ENCODE results near the gene DGKQ.

DGKQ gene

GRCh38 chr4:911221-911751 is 62.1 kb downstream of the DGKQ start:
- Histone ChIP-seq H3K9me3 (ENCODE audit: insufficient read depth, low read depth, low read length) (no peaks in the 10 kb centered on the region), H3K9ac (ENCODE audit: low read length) (no peak overlapping the region), H2BK12ac (ENCODE audit: low read length) (no peak overlapping the region), H3K27ac (ENCODE audit: low read depth, low read length) (no peak overlapping the region), H3K36me3 (ENCODE audit: control insufficient read depth in 1 of 2, insufficient read depth in 2 of 2, low read length in 2 of 2) (peaks cover 27 to 31% of the 10 kb centered on the region in 2 experiments), H3K14ac (ENCODE audit: low read length) (no peak overlapping the region), H4K91ac (ENCODE audit: low read depth, low read length) (no peak overlapping the region), H3K18ac (ENCODE audit: low read length) (no peak overlapping the region), H3K79me1 (ENCODE audit: low read length) (no peaks in the 10 kb centered on the region), H3K4me2 (ENCODE audit: low read length) (no peak overlapping the region), H3K4ac (ENCODE audit: low read depth, low read length) (no peak overlapping the region), H2AFZ (ENCODE audit: insufficient read depth, low read length, poor library complexity) (no peak overlapping the region), H3K23ac (ENCODE audit: low read length) (no peak overlapping the region), H2AK5ac (ENCODE audit: low read length) (no peak overlapping the region), H4K12ac (ENCODE audit: low read depth, low read length) (no peak overlapping the region), H3K27me3 (ENCODE audit: insufficient read depth, low read length) (no peaks in the 10 kb centered on the region), H4K8ac (ENCODE audit: low read depth, low read length) (no peak overlapping the region), H2BK120ac (ENCODE audit: insufficient read depth, low read length, poor library complexity) (no peak overlapping the region), H2BK5ac (ENCODE audit: low read depth, low read length, poor library complexity) (no peak overlapping the region), H3K79me2 (ENCODE audit: control insufficient read depth, insufficient read depth, low read length, poor library complexity) (peaks cover 9% of the 10 kb centered on the region), H3K4me3 (ENCODE audit: low read depth, low read length) (no peak overlapping the region), H3K4me1 (ENCODE audit: control insufficient read depth in 1 of 2, insufficient read depth in 2 of 2, low read length in 2 of 2) (no peaks in the 10 kb centered on the region)
- WGBS (ENCODE audit: extremely low coverage, insufficient coverage, insufficient read length) = no CpG with 5 or more reads among the region's 23 CpGs
- DNase-seq = no peak

- Histone ChIP-seq H4K91ac (ENCODE audit: low read depth, low read length) (no peak overlapping the region), H3K4me3 (ENCODE audit: low read depth, low read length) (no peak overlapping the region), H2BK5ac (ENCODE audit: low read depth, low read length, poor library complexity) (no peak overlapping the region), H3K27ac (ENCODE audit: low read depth, low read length) (no peak overlapping the region), H2BK120ac (ENCODE audit: insufficient read depth, low read length, poor library complexity) (no peak overlapping the region), H3K18ac (ENCODE audit: low read length) (no peak overlapping the region), H2AK5ac (ENCODE audit: low read length) (no peak overlapping the region), H3K4ac (ENCODE audit: low read depth, low read length) (no peak overlapping the region), H3K4me1 (ENCODE audit: control insufficient read depth in 1 of 2, insufficient read depth in 2 of 2, low read length in 2 of 2) (no peaks in the 10 kb centered on the region), H3K9ac (ENCODE audit: low read length) (no peak overlapping the region), H3K79me1 (ENCODE audit: low read length) (no peaks in the 10 kb centered on the region), H3K9me3 (ENCODE audit: insufficient read depth, low read depth, low read length) (peaks cover 5% of the 10 kb centered on the region), H3K36me3 (ENCODE audit: control insufficient read depth in 1 of 2, insufficient read depth in 2 of 2, low read length in 2 of 2) (peaks cover 27 to 35% of the 10 kb centered on the region in 2 experiments), H3K23ac (ENCODE audit: low read length) (no peak overlapping the region), H2BK12ac (ENCODE audit: low read length) (no peak overlapping the region), H3K27me3 (ENCODE audit: insufficient read depth, low read length) (no peaks in the 10 kb centered on the region), H3K79me2 (ENCODE audit: control insufficient read depth, insufficient read depth, low read length, poor library complexity) (peaks cover 9% of the 10 kb centered on the region), H2AFZ (ENCODE audit: insufficient read depth, low read length, poor library complexity) (no peak overlapping the region), H3K14ac (ENCODE audit: low read length) (no peak overlapping the region), H3K4me2 (ENCODE audit: low read length) (no peak overlapping the region), H4K12ac (ENCODE audit: low read depth, low read length) (no peak overlapping the region), H4K8ac (ENCODE audit: low read depth, low read length) (no peak overlapping the region)
- no peak for DNase-seq
- no CpG with 5 or more reads among the region's 26 CpGs for WGBS (ENCODE audit: extremely low coverage, insufficient coverage, insufficient read length)
Observed at GRCh38 chr4:910366-911091, 62.8 kb downstream of the DGKQ start.

DNA sequence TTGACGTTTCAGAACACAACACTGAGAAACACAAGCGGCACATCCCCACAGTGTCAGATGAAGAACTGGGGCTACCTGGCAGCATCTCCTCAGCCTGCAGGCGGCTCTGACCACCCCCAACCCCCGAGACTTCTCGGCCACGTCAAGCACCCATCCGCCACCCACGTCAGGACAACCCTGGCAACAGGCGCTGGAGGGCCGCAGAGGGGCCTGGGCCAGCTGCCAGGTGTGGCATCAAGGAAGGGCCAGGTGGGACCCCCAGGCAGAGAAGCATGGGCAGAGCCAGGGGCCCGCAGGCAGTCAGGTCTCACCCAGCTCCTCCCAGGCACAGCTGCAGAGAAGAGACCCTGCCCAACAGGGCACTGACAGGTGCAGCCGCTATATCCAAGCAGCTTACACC is 63.5 kb downstream of the DGKQ start:
- WGBS (ENCODE audit: extremely low coverage, insufficient coverage, insufficient read length) = no CpG with 5 or more reads among the region's 12 CpGs
- Histone ChIP-seq H2BK120ac (ENCODE audit: insufficient read depth, low read length, poor library complexity) (no peak overlapping the region), H3K27ac (ENCODE audit: low read depth, low read length) (no peak overlapping the region), H3K4me2 (ENCODE audit: low read length) (no peak overlapping the region), H2BK5ac (ENCODE audit: low read depth, low read length, poor library complexity) (no peak overlapping the region), H2AFZ (ENCODE audit: insufficient read depth, low read length, poor library complexity) (no peak overlapping the region), H3K23ac (ENCODE audit: low read length) (no peak overlapping the region), H3K27me3 (ENCODE audit: insufficient read depth, low read length) (no peaks in the 10 kb centered on the region), H3K4me1 (ENCODE audit: control insufficient read depth in 1 of 2, insufficient read depth in 2 of 2, low read length in 2 of 2) (no peaks in the 10 kb centered on the region), H3K18ac (ENCODE audit: low read length) (no peak overlapping the region), H3K79me1 (ENCODE audit: low read length) (no peaks in the 10 kb centered on the region), H4K91ac (ENCODE audit: low read depth, low read length) (no peak overlapping the region), H3K14ac (ENCODE audit: low read length) (no peak overlapping the region), H2BK12ac (ENCODE audit: low read length) (no peak overlapping the region), H3K9ac (ENCODE audit: low read length) (no peak overlapping the region), H3K79me2 (ENCODE audit: control insufficient read depth, insufficient read depth, low read length, poor library complexity) (peaks cover 6% of the 10 kb centered on the region), H3K4me3 (ENCODE audit: low read depth, low read length) (no peak overlapping the region), H2AK5ac (ENCODE audit: low read length) (no peak overlapping the region), H4K8ac (ENCODE audit: low read depth, low read length) (no peak overlapping the region), H3K9me3 (ENCODE audit: insufficient read depth, low read depth, low read length) (peaks cover 8% of the 10 kb centered on the region), H4K12ac (ENCODE audit: low read depth, low read length) (no peak overlapping the region), H3K36me3 (ENCODE audit: control insufficient read depth in 1 of 2, insufficient read depth in 2 of 2, low read length in 2 of 2) (peaks cover 28 to 35% of the 10 kb centered on the region in 2 experiments), H3K4ac (ENCODE audit: low read depth, low read length) (no peak overlapping the region)
- DNase-seq = no peak

DNA sequence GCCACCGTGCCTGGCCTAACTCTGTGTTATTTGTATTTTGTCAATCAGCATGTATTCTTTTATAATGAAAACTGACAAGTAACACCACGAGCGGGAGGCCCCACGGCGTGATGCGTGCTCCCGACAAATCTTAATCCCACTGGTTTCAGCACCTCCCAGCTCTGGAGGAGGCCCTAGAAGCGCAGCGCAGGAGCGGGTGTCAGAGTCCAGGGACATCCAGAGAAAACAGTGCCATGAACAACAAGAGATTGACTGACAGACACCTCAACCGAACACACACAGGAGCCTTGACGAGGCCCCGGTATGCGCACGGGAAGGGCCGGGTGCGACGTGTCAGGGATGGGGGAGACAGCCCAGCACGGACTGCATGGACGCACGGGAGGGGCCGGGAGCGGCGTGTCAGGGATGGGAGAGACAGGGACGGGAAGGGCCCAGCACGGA is 64.2 kb downstream of the DGKQ start:
- Histone ChIP-seq H3K4ac (ENCODE audit: low read depth, low read length) (no peak overlapping the region), H2BK5ac (ENCODE audit: low read depth, low read length, poor library complexity) (no peak overlapping the region), H2BK120ac (ENCODE audit: insufficient read depth, low read length, poor library complexity) (no peak overlapping the region), H3K36me3 (ENCODE audit: control insufficient read depth in 1 of 2, insufficient read depth in 2 of 2, low read length in 2 of 2) (peaks cover 32 to 35% of the 10 kb centered on the region in 2 experiments), H3K27ac (ENCODE audit: low read depth, low read length) (no peak overlapping the region), H2AK5ac (ENCODE audit: low read length) (no peak overlapping the region), H2AFZ (ENCODE audit: insufficient read depth, low read length, poor library complexity) (no peak overlapping the region), H3K18ac (ENCODE audit: low read length) (no peak overlapping the region), H2BK12ac (ENCODE audit: low read length) (no peak overlapping the region), H3K23ac (ENCODE audit: low read length) (no peak overlapping the region), H3K4me1 (ENCODE audit: control insufficient read depth in 1 of 2, insufficient read depth in 2 of 2, low read length in 2 of 2) (no peaks in the 10 kb centered on the region), H3K4me2 (ENCODE audit: low read length) (no peak overlapping the region), H3K4me3 (ENCODE audit: low read depth, low read length) (no peak overlapping the region), H4K91ac (ENCODE audit: low read depth, low read length) (no peak overlapping the region), H3K14ac (ENCODE audit: low read length) (no peak overlapping the region), H3K79me2 (ENCODE audit: control insufficient read depth, insufficient read depth, low read length, poor library complexity) (peaks cover under 1% of the 10 kb centered on the region), H3K9ac (ENCODE audit: low read length) (no peak overlapping the region), H3K79me1 (ENCODE audit: low read length) (no peaks in the 10 kb centered on the region), H4K12ac (ENCODE audit: low read depth, low read length) (no peak overlapping the region), H3K27me3 (ENCODE audit: insufficient read depth, low read length) (no peaks in the 10 kb centered on the region), H4K8ac (ENCODE audit: low read depth, low read length) (no peak overlapping the region), H3K9me3 (ENCODE audit: insufficient read depth, low read depth, low read length) (peaks cover 8% of the 10 kb centered on the region)
- DNase-seq = no peak
- no CpG with 5 or more reads among the region's 26 CpGs for WGBS (ENCODE audit: extremely low coverage, insufficient coverage, insufficient read length)

Measured in trophoblast cell (in vitro differentiated cells and primary cell).